HEK293 (cell line): Measurements from ENCODE around the gene ZDHHC3.
A peak's percentile ranks its signal among the peaks of the same experiment; 100 is the strongest.

ENCODE experiments used
- FEZF1 ChIP-seq: fragments of 450-650 bp; formaldehyde crosslinking; IDR thresholded peaks from 2 replicates; pipeline ENCODE4 v1.5.1; 2016; ENCODE audit warnings: missing biosample characterization, missing genetic modification characterization
- GLI4 ChIP-seq: fragments of 450-650 bp; formaldehyde crosslinking; IDR thresholded peaks from 2 replicates; pipeline ENCODE4 v1.5.1; 2016; ENCODE audit warnings: missing biosample characterization, missing genetic modification characterization
- GLIS2 ChIP-seq: fragments of 450-650 bp; formaldehyde crosslinking; IDR thresholded peaks from 2 replicates; pipeline ENCODE4 v1.5.1; 2016; ENCODE audit warnings: missing biosample characterization, missing genetic modification characterization
- HOXD13 ChIP-seq: sonication (generic); formaldehyde crosslinking; IDR thresholded peaks from 2 replicates; pipeline ENCODE4 v1.8.0; 2022; ENCODE audit warnings: missing genetic modification reagents, borderline replicate concordance
- KLF1 ChIP-seq: fragments of 450-650 bp; formaldehyde crosslinking; IDR thresholded peaks from 2 replicates; pipeline ENCODE4 v1.5.1; 2016; ENCODE audit warnings: missing biosample characterization, missing genetic modification characterization
- PBX3 ChIP-seq: sonication (generic); formaldehyde crosslinking; IDR thresholded peaks from 2 replicates; pipeline ENCODE4 v1.8.1; 2022; ENCODE audit warnings: mild to moderate bottlenecking, moderate library complexity, missing genetic modification reagents
- SCRT1 ChIP-seq: fragments of 450-650 bp; formaldehyde crosslinking; IDR thresholded peaks from 2 replicates; pipeline ENCODE4 v1.5.1; 2016; ENCODE audit warnings: missing biosample characterization, missing genetic modification characterization, borderline replicate concordance
- ZBTB48 ChIP-seq: fragments of 450-650 bp; formaldehyde crosslinking; IDR thresholded peaks from 2 replicates; pipeline ENCODE4 v1.5.1; 2016; ENCODE audit warnings: missing biosample characterization, missing genetic modification characterization
- ZFHX2 ChIP-seq: fragments of 450-650 bp; formaldehyde crosslinking; conservative IDR thresholded peaks from 2 replicates; pipeline ENCODE4 v1.5.1; 2016; ENCODE audit warnings: missing biosample characterization, missing genetic modification characterization
- ZNF112 ChIP-seq: fragments of 450-650 bp; formaldehyde crosslinking; IDR thresholded peaks from 2 replicates; pipeline ENCODE4 v1.5.0; 2017; ENCODE audit warnings: missing biosample characterization, missing genetic modification characterization
- ZNF114 ChIP-seq: fragments of 450-650 bp; formaldehyde crosslinking; IDR thresholded peaks from 2 replicates; pipeline ENCODE4 v1.5.0; 2017; ENCODE audit warnings: missing biosample characterization, missing genetic modification characterization
- ZNF140 ChIP-seq: fragments of 450-650 bp; formaldehyde crosslinking; IDR thresholded peaks from 2 replicates; pipeline ENCODE4 v1.5.1; 2016; ENCODE audit warnings: missing biosample characterization, missing genetic modification characterization
- ZNF211 ChIP-seq: fragments of 450-650 bp; formaldehyde crosslinking; IDR thresholded peaks from 2 replicates; pipeline ENCODE4 v1.5.1; 2016; ENCODE audit warnings: low read depth, missing biosample characterization, missing genetic modification characterization
- ZNF223 ChIP-seq: fragments of 450-650 bp; formaldehyde crosslinking; IDR thresholded peaks from 2 replicates; pipeline ENCODE4 v1.5.1; 2016; ENCODE audit warnings: missing biosample characterization, missing genetic modification characterization
- ZNF530 ChIP-seq: fragments of 450-650 bp; formaldehyde crosslinking; IDR thresholded peaks from 2 replicates; pipeline ENCODE4 v1.5.1; 2016; ENCODE audit warnings: low read depth, missing biosample characterization, missing genetic modification characterization
- ZNF747 ChIP-seq: fragments of 450-650 bp; formaldehyde crosslinking; IDR thresholded peaks from 2 replicates; pipeline ENCODE4 v1.5.1; 2016; ENCODE audit warnings: missing biosample characterization, missing genetic modification characterization
- TF ChIP-seq, protein P1 (sequence below): fragments of 450-650 bp; formaldehyde crosslinking; IDR thresholded peaks from 2 replicates; pipeline ENCODE4 v1.5.1; 2016; ENCODE audit warnings: missing biosample characterization, missing genetic modification characterization, borderline replicate concordance
- TF ChIP-seq, protein P2 (sequence below): fragments of 450-650 bp; IDR thresholded peaks from 2 replicates; pipeline ENCODE4 v1.5.1; 2018; ENCODE audit warnings: missing biosample characterization, missing genetic modification characterization
- TF ChIP-seq, protein P3 (sequence below): fragments of 450-650 bp; formaldehyde crosslinking; IDR thresholded peaks from 2 replicates; pipeline ENCODE4 v1.5.1; 2017; ENCODE audit warnings: missing biosample characterization, mild to moderate bottlenecking, missing genetic modification characterization, moderate library complexity
- TF ChIP-seq, protein P4 (sequence below): fragments of 450-650 bp; formaldehyde crosslinking; IDR thresholded peaks from 2 replicates; pipeline ENCODE4 v1.5.1; 2016; ENCODE audit warnings: missing biosample characterization, missing genetic modification characterization
- TF ChIP-seq, protein P5 (sequence below): fragments of 450-650 bp; formaldehyde crosslinking; IDR thresholded peaks from 2 replicates; pipeline ENCODE4 v1.5.1; 2016; ENCODE audit warnings: missing biosample characterization, missing genetic modification characterization
- TF ChIP-seq, protein P6 (sequence below): fragments of 450-650 bp; formaldehyde crosslinking; IDR thresholded peaks from 2 replicates; pipeline ENCODE4 v1.5.1; 2016; ENCODE audit warnings: missing biosample characterization, missing genetic modification characterization

The ZDHHC3 gene

GRCh38 chr3:44883999-44884431 lies 92.0 kb downstream of the ZDHHC3 start (continued):
- TF ChIP-seq, protein P1, sequence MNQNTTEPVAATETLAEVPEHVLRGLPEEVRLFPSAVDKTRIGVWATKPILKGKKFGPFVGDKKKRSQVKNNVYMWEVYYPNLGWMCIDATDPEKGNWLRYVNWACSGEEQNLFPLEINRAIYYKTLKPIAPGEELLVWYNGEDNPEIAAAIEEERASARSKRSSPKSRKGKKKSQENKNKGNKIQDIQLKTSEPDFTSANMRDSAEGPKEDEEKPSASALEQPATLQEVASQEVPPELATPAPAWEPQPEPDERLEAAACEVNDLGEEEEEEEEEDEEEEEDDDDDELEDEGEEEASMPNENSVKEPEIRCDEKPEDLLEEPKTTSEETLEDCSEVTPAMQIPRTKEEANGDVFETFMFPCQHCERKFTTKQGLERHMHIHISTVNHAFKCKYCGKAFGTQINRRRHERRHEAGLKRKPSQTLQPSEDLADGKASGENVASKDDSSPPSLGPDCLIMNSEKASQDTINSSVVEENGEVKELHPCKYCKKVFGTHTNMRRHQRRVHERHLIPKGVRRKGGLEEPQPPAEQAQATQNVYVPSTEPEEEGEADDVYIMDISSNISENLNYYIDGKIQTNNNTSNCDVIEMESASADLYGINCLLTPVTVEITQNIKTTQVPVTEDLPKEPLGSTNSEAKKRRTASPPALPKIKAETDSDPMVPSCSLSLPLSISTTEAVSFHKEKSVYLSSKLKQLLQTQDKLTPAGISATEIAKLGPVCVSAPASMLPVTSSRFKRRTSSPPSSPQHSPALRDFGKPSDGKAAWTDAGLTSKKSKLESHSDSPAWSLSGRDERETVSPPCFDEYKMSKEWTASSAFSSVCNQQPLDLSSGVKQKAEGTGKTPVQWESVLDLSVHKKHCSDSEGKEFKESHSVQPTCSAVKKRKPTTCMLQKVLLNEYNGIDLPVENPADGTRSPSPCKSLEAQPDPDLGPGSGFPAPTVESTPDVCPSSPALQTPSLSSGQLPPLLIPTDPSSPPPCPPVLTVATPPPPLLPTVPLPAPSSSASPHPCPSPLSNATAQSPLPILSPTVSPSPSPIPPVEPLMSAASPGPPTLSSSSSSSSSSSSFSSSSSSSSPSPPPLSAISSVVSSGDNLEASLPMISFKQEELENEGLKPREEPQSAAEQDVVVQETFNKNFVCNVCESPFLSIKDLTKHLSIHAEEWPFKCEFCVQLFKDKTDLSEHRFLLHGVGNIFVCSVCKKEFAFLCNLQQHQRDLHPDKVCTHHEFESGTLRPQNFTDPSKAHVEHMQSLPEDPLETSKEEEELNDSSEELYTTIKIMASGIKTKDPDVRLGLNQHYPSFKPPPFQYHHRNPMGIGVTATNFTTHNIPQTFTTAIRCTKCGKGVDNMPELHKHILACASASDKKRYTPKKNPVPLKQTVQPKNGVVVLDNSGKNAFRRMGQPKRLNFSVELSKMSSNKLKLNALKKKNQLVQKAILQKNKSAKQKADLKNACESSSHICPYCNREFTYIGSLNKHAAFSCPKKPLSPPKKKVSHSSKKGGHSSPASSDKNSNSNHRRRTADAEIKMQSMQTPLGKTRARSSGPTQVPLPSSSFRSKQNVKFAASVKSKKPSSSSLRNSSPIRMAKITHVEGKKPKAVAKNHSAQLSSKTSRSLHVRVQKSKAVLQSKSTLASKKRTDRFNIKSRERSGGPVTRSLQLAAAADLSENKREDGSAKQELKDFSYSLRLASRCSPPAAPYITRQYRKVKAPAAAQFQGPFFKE (tag by site-specific recombination): no peak
- TF ChIP-seq ZNF530 (tag by site-specific recombination): no peak
- TF ChIP-seq ZFHX2 (tag by site-specific recombination): no peak
- 0 out of 2 replicates have a peak, but pooled peaks have one; percentile 14 for TF ChIP-seq ZBTB48 (tag by site-specific recombination)
- TF ChIP-seq GLIS2 (tag by site-specific recombination): peak; percentile 43
- TF ChIP-seq KLF1 (tag by site-specific recombination): peak; percentile 61
- TF ChIP-seq, protein P2, sequence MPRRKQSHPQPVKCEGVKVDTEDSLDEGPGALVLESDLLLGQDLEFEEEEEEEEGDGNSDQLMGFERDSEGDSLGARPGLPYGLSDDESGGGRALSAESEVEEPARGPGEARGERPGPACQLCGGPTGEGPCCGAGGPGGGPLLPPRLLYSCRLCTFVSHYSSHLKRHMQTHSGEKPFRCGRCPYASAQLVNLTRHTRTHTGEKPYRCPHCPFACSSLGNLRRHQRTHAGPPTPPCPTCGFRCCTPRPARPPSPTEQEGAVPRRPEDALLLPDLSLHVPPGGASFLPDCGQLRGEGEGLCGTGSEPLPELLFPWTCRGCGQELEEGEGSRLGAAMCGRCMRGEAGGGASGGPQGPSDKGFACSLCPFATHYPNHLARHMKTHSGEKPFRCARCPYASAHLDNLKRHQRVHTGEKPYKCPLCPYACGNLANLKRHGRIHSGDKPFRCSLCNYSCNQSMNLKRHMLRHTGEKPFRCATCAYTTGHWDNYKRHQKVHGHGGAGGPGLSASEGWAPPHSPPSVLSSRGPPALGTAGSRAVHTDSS (tag by site-specific recombination): no peak
- TF ChIP-seq ZNF112 (tag by site-specific recombination): no peak
- TF ChIP-seq, protein P3, sequence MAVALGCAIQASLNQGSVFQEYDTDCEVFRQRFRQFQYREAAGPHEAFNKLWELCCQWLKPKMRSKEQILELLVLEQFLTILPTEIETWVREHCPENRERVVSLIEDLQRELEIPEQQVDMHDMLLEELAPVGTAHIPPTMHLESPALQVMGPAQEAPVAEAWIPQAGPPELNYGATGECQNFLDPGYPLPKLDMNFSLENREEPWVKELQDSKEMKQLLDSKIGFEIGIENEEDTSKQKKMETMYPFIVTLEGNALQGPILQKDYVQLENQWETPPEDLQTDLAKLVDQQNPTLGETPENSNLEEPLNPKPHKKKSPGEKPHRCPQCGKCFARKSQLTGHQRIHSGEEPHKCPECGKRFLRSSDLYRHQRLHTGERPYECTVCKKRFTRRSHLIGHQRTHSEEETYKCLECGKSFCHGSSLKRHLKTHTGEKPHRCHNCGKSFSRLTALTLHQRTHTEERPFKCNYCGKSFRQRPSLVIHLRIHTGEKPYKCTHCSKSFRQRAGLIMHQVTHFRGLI (tag by site-specific recombination): peak; percentile 61; the same call in 1 of the 2 replicates
- TF ChIP-seq ZNF747: no peak
- no peak; the same call in 1 of the 2 replicates for TF ChIP-seq HOXD13 (CRISPR knock-in tag)
- TF ChIP-seq, protein P4, sequence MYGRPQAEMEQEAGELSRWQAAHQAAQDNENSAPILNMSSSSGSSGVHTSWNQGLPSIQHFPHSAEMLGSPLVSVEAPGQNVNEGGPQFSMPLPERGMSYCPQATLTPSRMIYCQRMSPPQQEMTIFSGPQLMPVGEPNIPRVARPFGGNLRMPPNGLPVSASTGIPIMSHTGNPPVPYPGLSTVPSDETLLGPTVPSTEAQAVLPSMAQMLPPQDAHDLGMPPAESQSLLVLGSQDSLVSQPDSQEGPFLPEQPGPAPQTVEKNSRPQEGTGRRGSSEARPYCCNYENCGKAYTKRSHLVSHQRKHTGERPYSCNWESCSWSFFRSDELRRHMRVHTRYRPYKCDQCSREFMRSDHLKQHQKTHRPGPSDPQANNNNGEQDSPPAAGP: peak; percentile 70
- no peak for TF ChIP-seq ZNF223 (tag by site-specific recombination)
- no peak for TF ChIP-seq PBX3 (CRISPR knock-in tag)
- no peak for TF ChIP-seq ZNF114 (tag by site-specific recombination)
- TF ChIP-seq, protein P5, sequence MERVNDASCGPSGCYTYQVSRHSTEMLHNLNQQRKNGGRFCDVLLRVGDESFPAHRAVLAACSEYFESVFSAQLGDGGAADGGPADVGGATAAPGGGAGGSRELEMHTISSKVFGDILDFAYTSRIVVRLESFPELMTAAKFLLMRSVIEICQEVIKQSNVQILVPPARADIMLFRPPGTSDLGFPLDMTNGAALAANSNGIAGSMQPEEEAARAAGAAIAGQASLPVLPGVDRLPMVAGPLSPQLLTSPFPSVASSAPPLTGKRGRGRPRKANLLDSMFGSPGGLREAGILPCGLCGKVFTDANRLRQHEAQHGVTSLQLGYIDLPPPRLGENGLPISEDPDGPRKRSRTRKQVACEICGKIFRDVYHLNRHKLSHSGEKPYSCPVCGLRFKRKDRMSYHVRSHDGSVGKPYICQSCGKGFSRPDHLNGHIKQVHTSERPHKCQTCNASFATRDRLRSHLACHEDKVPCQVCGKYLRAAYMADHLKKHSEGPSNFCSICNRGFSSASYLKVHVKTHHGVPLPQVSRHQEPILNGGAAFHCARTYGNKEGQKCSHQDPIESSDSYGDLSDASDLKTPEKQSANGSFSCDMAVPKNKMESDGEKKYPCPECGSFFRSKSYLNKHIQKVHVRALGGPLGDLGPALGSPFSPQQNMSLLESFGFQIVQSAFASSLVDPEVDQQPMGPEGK (tag by site-specific recombination): peak; percentile 45
- no peak for TF ChIP-seq GLI4
- TF ChIP-seq, protein P6, sequence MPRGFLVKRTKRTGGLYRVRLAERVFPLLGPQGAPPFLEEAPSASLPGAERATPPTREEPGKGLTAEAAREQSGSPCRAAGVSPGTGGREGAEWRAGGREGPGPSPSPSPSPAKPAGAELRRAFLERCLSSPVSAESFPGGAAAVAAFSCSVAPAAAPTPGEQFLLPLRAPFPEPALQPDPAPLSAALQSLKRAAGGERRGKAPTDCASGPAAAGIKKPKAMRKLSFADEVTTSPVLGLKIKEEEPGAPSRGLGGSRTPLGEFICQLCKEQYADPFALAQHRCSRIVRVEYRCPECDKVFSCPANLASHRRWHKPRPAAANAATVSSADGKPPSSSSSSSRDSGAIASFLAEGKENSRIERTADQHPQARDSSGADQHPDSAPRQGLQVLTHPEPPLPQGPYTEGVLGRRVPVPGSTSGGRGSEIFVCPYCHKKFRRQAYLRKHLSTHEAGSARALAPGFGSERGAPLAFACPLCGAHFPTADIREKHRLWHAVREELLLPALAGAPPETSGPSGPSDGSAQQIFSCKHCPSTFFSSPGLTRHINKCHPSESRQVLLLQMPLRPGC (tag by site-specific recombination): peak; percentile 45; the same call in 1 of the 2 replicates
- TF ChIP-seq SCRT1 (tag by site-specific recombination): no peak
- no peak for TF ChIP-seq ZNF140 (tag by site-specific recombination)
- no peak for TF ChIP-seq FEZF1 (tag by site-specific recombination)
- no peak for TF ChIP-seq ZNF211 (tag by site-specific recombination)
